OCI-LY3 (cell line): ENCODE measurements around the gene MAP3K5.

Experiments used
- CTCF ChIP-seq: fragments of 200-600, 300-600 bp; sonication (generic); IDR thresholded peaks from 2 replicates; pipeline ENCODE4 v1.5.1; 2014; ENCODE audit warnings: antibody characterized with exemption, low read length, low read depth
- EZH2phosphoT487 ChIP-seq: fragments of 200-600 bp; shearing (Covaris generic); IDR thresholded peaks from 2 replicates; pipeline ENCODE4 v1.6.1; 2018; ENCODE audit warnings: antibody characterized with exemption, mixed run types, low read depth

GRCh38 chr6:136751991-136752390 lies 40.3 kb downstream of the MAP3K5 start:
- TF ChIP-seq CTCF, result no peak
- TF ChIP-seq EZH2phosphoT487, result no peak
